Measurements from ENCODE around the gene AK9.
A peak's percentile ranks its signal among the peaks of the same experiment; 100 is the strongest.

The AK9 gene

DNA sequence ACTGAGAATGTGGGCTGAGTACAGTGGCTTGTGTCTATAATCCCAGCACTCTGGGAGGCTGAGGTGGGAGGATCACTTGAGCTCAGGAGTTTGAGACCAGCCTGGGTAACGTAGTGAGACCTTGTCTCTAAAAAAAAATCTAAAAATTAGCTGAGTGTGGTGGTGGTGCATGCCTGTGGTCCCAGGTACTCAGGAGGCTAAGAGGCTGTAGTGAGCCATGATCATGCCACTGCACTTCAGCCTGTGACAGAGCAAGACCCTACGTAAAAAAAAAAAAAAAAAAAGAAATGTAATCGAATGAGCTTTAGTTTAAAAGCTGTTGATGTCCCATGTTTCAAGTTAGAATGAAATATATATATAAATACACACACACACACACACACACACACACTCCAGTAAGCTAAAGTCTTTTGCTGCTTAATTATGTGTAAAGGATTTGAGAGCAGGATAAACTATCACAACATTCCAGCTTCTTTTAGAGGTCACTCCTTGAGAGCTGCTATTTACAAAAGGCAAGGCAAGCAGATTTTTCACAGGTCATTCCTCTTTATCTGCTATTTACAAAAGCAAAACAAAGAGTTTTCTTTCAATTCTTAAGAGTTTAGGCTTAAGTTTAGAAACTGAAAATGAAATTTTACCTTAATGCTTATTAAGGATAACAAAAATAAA, 230.7 kb downstream of the AK9 start:
- TF ChIP-seq, protein P1, sequence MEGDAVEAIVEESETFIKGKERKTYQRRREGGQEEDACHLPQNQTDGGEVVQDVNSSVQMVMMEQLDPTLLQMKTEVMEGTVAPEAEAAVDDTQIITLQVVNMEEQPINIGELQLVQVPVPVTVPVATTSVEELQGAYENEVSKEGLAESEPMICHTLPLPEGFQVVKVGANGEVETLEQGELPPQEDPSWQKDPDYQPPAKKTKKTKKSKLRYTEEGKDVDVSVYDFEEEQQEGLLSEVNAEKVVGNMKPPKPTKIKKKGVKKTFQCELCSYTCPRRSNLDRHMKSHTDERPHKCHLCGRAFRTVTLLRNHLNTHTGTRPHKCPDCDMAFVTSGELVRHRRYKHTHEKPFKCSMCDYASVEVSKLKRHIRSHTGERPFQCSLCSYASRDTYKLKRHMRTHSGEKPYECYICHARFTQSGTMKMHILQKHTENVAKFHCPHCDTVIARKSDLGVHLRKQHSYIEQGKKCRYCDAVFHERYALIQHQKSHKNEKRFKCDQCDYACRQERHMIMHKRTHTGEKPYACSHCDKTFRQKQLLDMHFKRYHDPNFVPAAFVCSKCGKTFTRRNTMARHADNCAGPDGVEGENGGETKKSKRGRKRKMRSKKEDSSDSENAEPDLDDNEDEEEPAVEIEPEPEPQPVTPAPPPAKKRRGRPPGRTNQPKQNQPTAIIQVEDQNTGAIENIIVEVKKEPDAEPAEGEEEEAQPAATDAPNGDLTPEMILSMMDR (conservative IDR thresholded peaks at IDR 0.05; ENCODE audit: low read length): no peak
- no peak overlapping the region for H3K4me3 ChIP-seq (ENCODE audit: low read length)
- DNase-seq (ENCODE audit: low read depth): no peak

DNA sequence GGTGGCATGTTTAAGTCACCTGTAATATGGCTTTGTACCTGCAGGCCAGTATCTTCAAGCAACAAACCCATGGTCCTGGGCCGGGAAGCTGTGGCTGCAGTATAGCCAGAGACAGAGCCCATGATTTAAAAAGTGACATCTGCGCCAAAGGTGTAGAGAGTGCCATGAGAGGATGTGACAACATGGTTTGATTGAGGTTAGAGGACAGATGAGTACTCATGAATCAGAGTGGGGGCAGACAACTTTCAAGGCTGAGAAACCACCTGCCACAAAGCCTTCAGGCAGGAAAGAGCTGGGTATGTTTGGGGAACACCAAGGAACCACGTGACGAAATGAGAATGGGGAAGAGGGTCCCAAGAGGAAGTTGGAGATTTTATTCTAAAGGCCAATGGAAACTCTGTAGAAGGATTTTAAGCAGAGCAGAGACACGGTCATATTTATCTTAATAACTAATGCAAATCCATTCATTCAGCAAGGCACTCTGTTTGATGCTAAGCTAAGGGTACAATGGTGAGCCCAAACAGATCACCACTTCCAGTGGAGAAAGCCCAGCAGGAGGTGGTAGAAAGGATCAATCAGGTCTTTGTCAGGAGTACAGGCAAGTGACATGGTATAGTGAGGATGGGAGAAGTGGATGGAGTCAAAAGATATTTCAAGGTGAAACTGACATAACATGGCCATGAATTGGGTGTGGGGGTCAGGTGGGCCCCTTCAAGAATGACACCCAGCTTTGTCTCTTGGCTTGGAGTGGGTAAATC, 232.0 kb downstream of the AK9 start:
- TF ChIP-seq, protein P1 (conservative IDR thresholded peaks at IDR 0.05; ENCODE audit: low read length): no peak
- no peak for DNase-seq (ENCODE audit: low read depth)

DNA sequence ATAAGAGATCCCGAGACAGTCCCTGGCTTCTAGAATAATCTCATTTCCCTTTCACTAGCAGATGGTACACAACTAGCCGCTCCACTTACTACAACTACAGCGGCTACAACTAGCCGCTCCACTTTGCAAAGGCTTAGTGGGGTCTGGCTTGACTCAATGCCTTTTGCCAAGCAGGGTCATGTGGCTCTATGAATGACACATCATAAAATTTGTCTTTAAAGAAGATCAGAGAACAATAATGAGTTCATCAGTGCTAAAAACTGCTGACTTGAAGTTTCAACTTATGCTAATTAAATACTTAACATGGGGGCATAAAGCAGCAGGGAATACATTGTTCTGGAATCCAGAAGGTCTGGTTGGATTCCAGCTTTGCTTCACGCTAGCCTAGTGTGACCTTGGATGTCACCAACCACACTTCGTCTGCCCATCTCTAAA, 233.4 kb downstream of the AK9 start:
- TF ChIP-seq, protein P1 (conservative IDR thresholded peaks at IDR 0.05; ENCODE audit: low read length): no peak
- H3K4me3 ChIP-seq (ENCODE audit: low read length): peak overlapping the region; percentile 92
- DNase-seq (ENCODE audit: low read depth): peak; percentile 32

More for the DNA sequence above, 232.0 kb downstream of the AK9 start:
- no peak overlapping the region for H3K4me3 ChIP-seq (ENCODE audit: low read length)

DNA sequence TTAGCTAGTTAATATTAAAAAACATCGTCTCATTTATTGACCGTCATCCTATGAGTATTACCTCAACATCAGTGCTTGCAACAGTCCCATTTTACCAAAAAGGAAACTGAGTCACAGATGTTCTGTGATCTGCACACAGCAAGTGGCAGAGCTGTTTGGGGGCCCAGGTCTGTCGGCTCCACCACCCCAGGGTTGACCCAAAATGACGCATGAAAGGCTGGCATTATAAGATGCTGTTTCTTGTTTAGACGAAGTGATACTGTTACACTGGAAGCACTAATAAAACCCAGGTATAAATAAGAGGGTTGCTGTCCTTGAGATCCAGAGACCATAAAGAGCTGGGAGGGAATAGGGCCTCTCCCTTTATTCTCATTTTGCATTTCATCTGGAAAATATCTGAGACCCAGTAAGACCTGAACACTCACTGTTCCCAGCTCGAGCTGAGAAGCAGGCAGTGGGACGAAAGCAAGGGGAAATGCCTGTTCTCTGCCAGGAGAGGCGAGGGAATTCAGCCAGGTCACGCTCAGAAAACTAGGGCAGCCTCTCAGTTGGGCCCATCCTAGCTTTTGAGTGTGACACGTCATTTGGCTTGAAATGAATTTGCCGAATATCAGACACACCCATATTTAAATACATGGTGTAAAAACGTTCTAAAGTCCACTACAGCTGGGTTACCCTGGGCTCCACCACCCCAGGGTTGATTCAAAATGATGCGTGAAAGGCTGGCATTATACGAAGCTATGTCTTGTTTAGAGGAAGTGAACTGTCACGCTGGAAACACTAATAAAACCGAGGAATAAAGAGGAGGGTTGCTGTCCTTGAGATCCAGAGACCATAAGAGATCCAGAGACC, 234.1 kb downstream of the AK9 start:
- TF ChIP-seq, protein P1 (conservative IDR thresholded peaks at IDR 0.05; ENCODE audit: low read length): no peak; the same call in 1 of the 2 replicates
- DNase-seq (ENCODE audit: low read depth): peak; percentile 87
- H3K4me3 ChIP-seq (ENCODE audit: low read length): peak overlapping the region; percentile 92

DNA sequence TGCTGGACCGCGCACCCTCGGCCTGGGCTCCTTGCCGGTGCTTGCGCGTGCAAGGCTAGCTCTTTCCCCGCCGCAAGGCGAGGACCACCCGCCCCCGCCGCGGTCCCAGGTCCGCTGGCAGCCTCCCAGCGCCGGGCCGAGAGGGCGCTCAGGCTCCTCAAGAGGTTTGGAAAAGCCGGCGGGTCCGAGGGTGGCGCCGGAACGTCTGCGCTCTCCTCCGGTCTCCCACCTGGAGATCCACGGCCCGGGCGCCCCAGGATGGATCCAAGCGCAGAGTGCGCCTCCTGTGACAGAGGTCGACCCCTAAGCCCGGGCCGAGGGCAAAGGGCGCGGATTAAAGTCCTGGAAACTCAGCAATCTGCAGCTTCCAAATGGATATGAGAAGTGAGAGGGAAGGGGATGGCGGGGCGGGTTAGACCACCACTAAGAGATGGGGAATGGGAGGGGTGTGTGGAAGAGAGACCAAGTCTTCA, 234.9 kb downstream of the AK9 start:
- TF ChIP-seq, protein P1 (conservative IDR thresholded peaks at IDR 0.05; ENCODE audit: low read length): no peak
- DNase-seq (ENCODE audit: low read depth): no peak

DNA sequence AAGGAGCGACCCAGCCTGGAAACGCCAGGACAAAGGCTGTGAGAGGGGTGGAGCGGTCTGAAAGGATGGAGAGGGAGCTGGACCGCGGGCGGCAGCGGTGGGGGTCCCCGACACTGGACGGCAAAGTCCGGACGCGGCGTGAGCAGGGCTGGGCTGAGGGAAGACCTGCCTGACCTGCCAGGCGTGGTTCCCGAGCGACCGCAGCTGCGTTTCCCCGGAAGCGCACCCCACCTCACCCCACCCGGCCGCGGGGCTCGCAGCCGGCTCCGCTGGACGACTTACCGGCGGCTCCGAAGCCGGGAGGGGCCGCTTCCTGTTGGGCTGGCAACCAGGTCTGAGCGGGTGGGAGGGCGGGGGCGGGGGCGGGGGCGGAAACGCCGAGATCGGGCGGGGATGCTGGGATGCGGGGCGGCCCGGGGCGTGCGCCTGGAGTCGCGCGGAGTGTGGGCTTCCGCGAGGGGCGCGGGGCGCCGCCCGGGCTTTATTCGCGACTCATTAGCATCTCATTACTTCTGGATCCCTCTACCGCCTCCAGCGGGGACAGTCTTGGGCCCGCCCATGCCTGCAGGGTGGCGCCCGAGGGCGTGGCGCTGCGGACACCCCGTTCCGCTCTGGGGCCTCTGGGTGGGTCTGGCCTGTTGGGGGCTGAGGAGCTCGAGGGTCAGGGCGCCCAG, 235.4 kb downstream of the AK9 start, which contains the start of gene MICAL1:
MICAL1 (minus strand) TSS at position 336 of the 674 bp plus-strand sequence. CDS start 1,576 bp downstream, outside the sequence.
- DNase-seq (ENCODE audit: low read depth): peak; percentile 67
- TF ChIP-seq, protein P1 (conservative IDR thresholded peaks at IDR 0.05; ENCODE audit: low read length): peak; percentile 40
- H3K4me3 ChIP-seq (ENCODE audit: low read length): peak within 1 kb of the TSS; percentile 92

More for the DNA sequence above, 234.9 kb downstream of the AK9 start:
- H3K4me3 ChIP-seq (ENCODE audit: low read length): peak overlapping the region; percentile 92
